Measurements from ENCODE around the gene KCTD13. TPM values are rescaled to one million over a fixed set of nuclear protein-coding genes. Genes with fewer than 3 reads are reported as not detected.

Gene KCTD13
- total RNA-seq, 3 donors from 2014 or later (not counting 1 experiment from before 2014, with no cell fraction given), result 36.1 to 54.0 (median 51.7) TPM

DNA sequence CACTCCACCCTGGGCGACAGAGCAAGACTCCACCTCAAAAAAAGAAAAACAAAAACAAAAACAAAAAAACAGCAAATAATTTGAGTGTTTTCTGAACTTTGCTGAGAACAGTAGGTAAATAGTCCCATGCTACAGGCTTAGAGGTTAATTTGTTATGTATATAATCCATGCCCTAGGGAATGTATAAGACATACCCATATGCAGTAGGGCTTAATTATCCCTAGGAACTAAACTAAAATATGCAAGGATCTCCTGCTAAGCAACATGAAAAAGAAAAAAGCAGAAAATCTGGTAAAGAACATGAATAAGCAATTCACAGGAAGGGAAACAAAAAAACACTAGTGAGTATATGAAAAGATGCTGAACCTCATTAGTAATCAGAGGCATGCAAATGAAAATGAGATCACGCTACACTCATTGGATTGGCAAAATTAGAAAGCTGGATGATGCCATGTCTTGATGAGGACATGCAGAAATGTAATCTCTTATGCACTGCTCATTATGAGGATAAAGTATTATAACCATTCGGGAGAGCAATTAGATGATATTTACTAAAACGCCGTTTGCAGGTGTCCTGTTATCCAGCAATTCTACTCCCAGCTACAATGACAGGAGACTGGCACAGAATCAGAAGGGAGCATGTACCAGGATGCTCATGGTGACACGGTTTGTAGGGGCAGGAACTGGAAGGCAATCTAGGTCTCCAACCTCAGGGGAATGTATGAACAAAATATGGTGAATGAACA is 5.6 kb downstream of the KCTD13 start:
- Mint-ChIP-seq H3K4me3 (no peak overlapping the region), H3K4me1 (peaks cover 24 to 29% of the 10 kb centered on the region in 2 donors), H3K27me3 (ENCODE audit: low read depth in 2 of 2) (no peaks in the 10 kb centered on the region), H3K36me3 (peaks cover 10% of the 10 kb centered on the region), H3K9me3 (no peaks in the 10 kb centered on the region), H3K27ac (no peak overlapping the region)
- intact Hi-C loops (cut with micrococcal nuclease), result no loop called here
- H3K36me3 ChIP-seq (ENCODE audit: control insufficient read depth, insufficient read depth, low read length), result peaks cover 44% of the 10 kb centered on the region
- peaks cover 10% of the 10 kb centered on the region for H3K4me1 ChIP-seq (ENCODE audit: control insufficient read depth, insufficient read depth, low read length)
- TF ChIP-seq, protein P1, sequence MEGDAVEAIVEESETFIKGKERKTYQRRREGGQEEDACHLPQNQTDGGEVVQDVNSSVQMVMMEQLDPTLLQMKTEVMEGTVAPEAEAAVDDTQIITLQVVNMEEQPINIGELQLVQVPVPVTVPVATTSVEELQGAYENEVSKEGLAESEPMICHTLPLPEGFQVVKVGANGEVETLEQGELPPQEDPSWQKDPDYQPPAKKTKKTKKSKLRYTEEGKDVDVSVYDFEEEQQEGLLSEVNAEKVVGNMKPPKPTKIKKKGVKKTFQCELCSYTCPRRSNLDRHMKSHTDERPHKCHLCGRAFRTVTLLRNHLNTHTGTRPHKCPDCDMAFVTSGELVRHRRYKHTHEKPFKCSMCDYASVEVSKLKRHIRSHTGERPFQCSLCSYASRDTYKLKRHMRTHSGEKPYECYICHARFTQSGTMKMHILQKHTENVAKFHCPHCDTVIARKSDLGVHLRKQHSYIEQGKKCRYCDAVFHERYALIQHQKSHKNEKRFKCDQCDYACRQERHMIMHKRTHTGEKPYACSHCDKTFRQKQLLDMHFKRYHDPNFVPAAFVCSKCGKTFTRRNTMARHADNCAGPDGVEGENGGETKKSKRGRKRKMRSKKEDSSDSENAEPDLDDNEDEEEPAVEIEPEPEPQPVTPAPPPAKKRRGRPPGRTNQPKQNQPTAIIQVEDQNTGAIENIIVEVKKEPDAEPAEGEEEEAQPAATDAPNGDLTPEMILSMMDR (IDR thresholded peaks at IDR 0.05), result no peak
- H3K27me3 ChIP-seq (ENCODE audit: control insufficient read depth, insufficient read depth, low read length), result no peaks in the 10 kb centered on the region
- no peak overlapping the region for H3K4me3 ChIP-seq (ENCODE audit: low read length)
- DNase-seq (no peak), ATAC-seq (no peak)
- H3K9me3 ChIP-seq (ENCODE audit: control insufficient read depth, insufficient read depth, low read length), result no peaks in the 10 kb centered on the region
- no peak overlapping the region for H3K27ac ChIP-seq (ENCODE audit: low read length)
- 96% methylated on average over 3 of the region's 6 CpGs for WGBS (ENCODE audit: insufficient coverage)

DNA sequence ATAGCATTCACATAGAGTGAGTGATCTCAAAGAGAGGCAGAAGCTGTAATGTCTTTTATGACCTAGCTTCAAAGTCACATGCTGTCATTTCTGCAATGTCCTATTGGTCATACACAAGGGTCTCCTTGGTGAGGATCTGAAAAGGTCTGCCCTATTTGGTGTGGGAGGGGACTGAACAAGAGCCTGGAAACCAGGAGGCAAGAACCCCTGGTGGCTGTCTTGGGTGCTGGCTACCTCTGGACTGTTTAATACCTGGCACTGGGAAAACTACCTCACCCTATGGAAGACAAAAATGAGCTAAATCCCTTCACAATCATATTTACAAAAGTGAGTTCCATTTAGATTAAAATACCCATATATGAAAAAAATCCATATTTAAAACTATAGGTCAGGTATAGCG is 9.0 kb downstream of the KCTD13 start:
- Histone ChIP-seq H3K27ac (ENCODE audit: low read length) (no peak overlapping the region), H3K4me3 (ENCODE audit: low read length) (no peak overlapping the region), H3K36me3 (ENCODE audit: control insufficient read depth, insufficient read depth, low read length) (peaks cover 41% of the 10 kb centered on the region), H3K4me1 (ENCODE audit: control insufficient read depth, insufficient read depth, low read length) (no peaks in the 10 kb centered on the region), H3K27me3 (ENCODE audit: control insufficient read depth, insufficient read depth, low read length) (no peaks in the 10 kb centered on the region), H3K9me3 (ENCODE audit: control insufficient read depth, insufficient read depth, low read length) (no peaks in the 10 kb centered on the region)
- TF ChIP-seq, protein P1 (IDR thresholded peaks at IDR 0.05), result no peak
- no peaks in the 10 kb centered on the region for H3K9me3 Mint-ChIP-seq
- WGBS (ENCODE audit: insufficient coverage), result 100% methylated on average over 1 of the region's 1 CpG
- H3K4me1 Mint-ChIP-seq, result peaks cover 10% of the 10 kb centered on the region in 2 donors
- DNase-seq (no peak), ATAC-seq (no peak)
- peaks cover 10% of the 10 kb centered on the region for H3K36me3 Mint-ChIP-seq
- no peak overlapping the region for H3K4me3 Mint-ChIP-seq
- no peak overlapping the region for H3K27ac Mint-ChIP-seq
- intact Hi-C loops (cut with micrococcal nuclease), result no loop called here
- H3K27me3 Mint-ChIP-seq (ENCODE audit: low read depth in 2 of 2), result no peaks in the 10 kb centered on the region

DNA sequence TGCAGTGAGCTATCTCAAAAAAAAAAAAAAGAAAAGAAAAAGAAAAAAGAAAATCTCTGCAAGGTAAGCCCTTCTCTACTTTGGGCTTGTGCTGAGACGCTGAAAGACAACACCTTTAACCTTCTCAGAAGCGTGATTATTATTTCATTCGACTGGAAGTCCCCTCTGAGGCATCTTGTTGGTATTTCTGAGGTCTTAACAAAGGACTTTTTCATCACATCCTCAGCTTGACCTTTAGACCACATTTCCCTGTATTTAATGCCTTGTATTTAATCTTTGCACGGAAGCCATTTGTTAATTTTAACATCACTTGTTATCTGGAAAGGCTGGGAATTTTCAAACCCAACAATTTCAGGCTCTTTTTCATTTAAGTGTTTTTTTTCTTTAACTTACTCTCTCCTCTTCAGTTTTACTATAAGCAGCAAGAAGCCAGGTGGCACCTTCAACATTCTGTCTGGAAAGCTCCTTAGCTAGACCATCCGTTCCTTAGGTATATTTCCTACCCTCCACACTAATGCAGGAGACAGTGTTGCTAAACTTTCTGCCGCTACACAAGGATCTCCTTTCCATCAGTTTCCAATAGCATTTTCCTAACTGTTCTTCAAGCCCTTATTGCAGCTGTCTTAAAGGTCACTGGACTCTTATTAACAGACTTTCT is 10.3 kb downstream of the KCTD13 start:
- ATAC-seq, result no peak
- peaks cover 4% of the 10 kb centered on the region for H3K36me3 Mint-ChIP-seq
- no peaks in the 10 kb centered on the region for H3K27me3 Mint-ChIP-seq (ENCODE audit: low read depth in 2 of 2)
- 92% methylated on average over 6 of the region's 6 CpGs for WGBS (ENCODE audit: insufficient coverage)
- Histone ChIP-seq H3K36me3 (ENCODE audit: control insufficient read depth, insufficient read depth, low read length) (peaks cover 33% of the 10 kb centered on the region), H3K9me3 (ENCODE audit: control insufficient read depth, insufficient read depth, low read length) (no peaks in the 10 kb centered on the region), H3K27me3 (ENCODE audit: control insufficient read depth, insufficient read depth, low read length) (no peaks in the 10 kb centered on the region), H3K4me3 (ENCODE audit: low read length) (no peak overlapping the region), H3K27ac (ENCODE audit: low read length) (no peak overlapping the region), H3K4me1 (ENCODE audit: control insufficient read depth, insufficient read depth, low read length) (no peaks in the 10 kb centered on the region)
- DNase-seq, result no peak
- H3K4me3 Mint-ChIP-seq, result no peak overlapping the region
- H3K27ac Mint-ChIP-seq, result no peak overlapping the region
- intact Hi-C loops (cut with micrococcal nuclease), result no loop called here
- TF ChIP-seq, protein P1 (IDR thresholded peaks at IDR 0.05), result no peak
- H3K9me3 Mint-ChIP-seq, result no peaks in the 10 kb centered on the region
- H3K4me1 Mint-ChIP-seq, result peaks cover 3 to 6% of the 10 kb centered on the region in 2 donors
